SKM-1 treated with dmso at 0.1 percent for 144 hours (cell line): ENCODE measurements around the gene OLFML1.

Experiments used
- DNase-seq: peaks from one replicate; lab custom pipeline; 2025; ENCODE audit not compliant: unreplicated experiment; lab: John Stamatoyannopoulos, UW

Gene OLFML1

GRCh38 chr11:7485186-7486097 is at the start of gene OLFML1:
Gene OLFML1 (plus strand): TSS chr11:7485506. CDS start chr11:7485876, 370 bp downstream.
- DNase-seq, result no peak

- no peak for DNase-seq
Observed at GRCh38 chr11:7436146-7436545, 49.2 kb upstream of the OLFML1 start.

- DNase-seq, result peak; percentile 85
Observed at GRCh38 chr11:7436657-7437056, 48.6 kb upstream of the OLFML1 start.

GRCh38 chr11:7437696-7438095 is 47.6 kb upstream of the OLFML1 start:
- DNase-seq, result no peak

- no peak for DNase-seq
Observed at GRCh38 chr11:7439746-7440320, 45.5 kb upstream of the OLFML1 start.

GRCh38 chr11:7442588-7443215 is 42.6 kb upstream of the OLFML1 start:
- peak; percentile 41 for DNase-seq

GRCh38 chr11:7444091-7444981 is 41.0 kb upstream of the OLFML1 start:
- DNase-seq, result no peak

GRCh38 chr11:7445564-7445963 is 39.7 kb upstream of the OLFML1 start:
- no peak for DNase-seq

GRCh38 chr11:7448201-7448600 is 37.1 kb upstream of the OLFML1 start:
- no peak for DNase-seq

- DNase-seq, result peak; percentile 70
Observed at GRCh38 chr11:7449211-7449840, 36.0 kb upstream of the OLFML1 start.

GRCh38 chr11:7449841-7450214 is 35.5 kb upstream of the OLFML1 start:
- DNase-seq, result no peak

GRCh38 chr11:7450836-7451235 is 34.5 kb upstream of the OLFML1 start:
- no peak for DNase-seq

GRCh38 chr11:7451520-7451919 is 33.8 kb upstream of the OLFML1 start:
- DNase-seq, result no peak

- no peak for DNase-seq
Observed at GRCh38 chr11:7451952-7452494, 33.3 kb upstream of the OLFML1 start.

GRCh38 chr11:7454854-7455253 is 30.5 kb upstream of the OLFML1 start:
- DNase-seq, result no peak

- DNase-seq, result no peak
Observed at GRCh38 chr11:7457211-7457610, 28.1 kb upstream of the OLFML1 start.

GRCh38 chr11:7462706-7463105 is 22.6 kb upstream of the OLFML1 start:
- DNase-seq, result no peak

GRCh38 chr11:7467652-7468051 is 17.7 kb upstream of the OLFML1 start:
- no peak for DNase-seq

- DNase-seq, result no peak
Observed at GRCh38 chr11:7469351-7469865, 15.9 kb upstream of the OLFML1 start.

GRCh38 chr11:7471071-7471470 is 14.2 kb upstream of the OLFML1 start:
- DNase-seq, result no peak
